Osteoblast (primary cell): Measurements from ENCODE around the gene ABHD4. TPM values are rescaled to one million over a fixed set of nuclear protein-coding genes. Genes with fewer than 3 reads are reported as not detected.

ENCODE experiments used
- DNase-seq: peaks from one replicate; pipeline ENCODE4 v3.0.0; 2011; ENCODE audit warnings: low spot score, mixed read lengths; ENCODE audit not compliant: insufficient read length; ENCODE audit errors: missing footprints
- H2AFZ ChIP-seq: 2 replicates; pipeline ENCODE4 v1.6.0; 2011; ENCODE audit warnings: mild to moderate bottlenecking, low read length
- H3K27ac ChIP-seq: 2 replicates; pipeline ENCODE4 v1.5.1; 2011; ENCODE audit warnings: mild to moderate bottlenecking, low read depth, low read length, moderate library complexity
- H3K27me3 ChIP-seq: 2 replicates; pipeline ENCODE4 v1.6.0; 2012; ENCODE audit warnings: mild to moderate bottlenecking, control low read depth, inconsistent platforms, low read length, moderate library complexity; ENCODE audit not compliant: insufficient read depth
- H3K36me3 ChIP-seq: 2 replicates; pipeline ENCODE4 v1.5.1; 2011; ENCODE audit warnings: mild to moderate bottlenecking, low read length, control low read depth, moderate library complexity; ENCODE audit not compliant: insufficient read depth
- H3K4me1 ChIP-seq: 2 replicates; pipeline ENCODE4 v1.5.1; 2011; ENCODE audit warnings: mild to moderate bottlenecking, low read length, control low read depth, moderate library complexity; ENCODE audit not compliant: insufficient read depth
- H3K4me2 ChIP-seq: 2 replicates; pipeline ENCODE4 v1.6.0; 2011; ENCODE audit warnings: mild to moderate bottlenecking, low read length; ENCODE audit not compliant: insufficient read depth
- H3K4me3 ChIP-seq: fragments of 200-600 bp; sonication (generic); 3 replicates; pipeline ENCODE4 v1.5.1; 2012; ENCODE audit warnings: mild to moderate bottlenecking, low read length, inconsistent platforms; ENCODE audit not compliant: insufficient read depth
- H3K79me2 ChIP-seq: 2 replicates; pipeline ENCODE4 v1.6.0; 2012; ENCODE audit warnings: mild to moderate bottlenecking, low read length, control low read depth, inconsistent platforms; ENCODE audit not compliant: insufficient read depth
- H3K9me3 ChIP-seq: 2 replicates; pipeline ENCODE4 v1.5.1; 2011; ENCODE audit warnings: low read depth, low read length, control low read depth
- H4K20me1 ChIP-seq: 2 replicates; pipeline ENCODE4 v1.6.0; 2012; ENCODE audit warnings: mild to moderate bottlenecking, low read length, control low read depth; ENCODE audit not compliant: insufficient read depth
- CTCF ChIP-seq: IDR thresholded peaks from 2 replicates; pipeline ENCODE4 v1.5.1; 2011; ENCODE audit warnings: mild to moderate bottlenecking, low read depth, low read length, moderate library complexity; ENCODE audit errors: extremely low read depth
- total RNA-seq: library from RNA; depleted of rRNA; stranded (reverse); fragments of >200 nt; gene quantifications from 2 replicates; pipeline ENCODE4 v1.2.3, GENCODE V29; 2012

ABHD4 gene
- total RNA-seq, 1 donor = 52.1 TPM

GRCh38 chr14:22601456-22601855 is 3.4 kb downstream of the ABHD4 start:
- H3K27me3 ChIP-seq = no peaks in the 10 kb centered on the region

GRCh38 chr14:22601996-22602395 is 3.9 kb downstream of the ABHD4 start:
- Histone ChIP-seq H3K27me3 (no peaks in the 10 kb centered on the region), H3K27ac (peak overlapping the region; percentile 80), H3K4me1 (peaks cover 51% of the 10 kb centered on the region), H4K20me1 (no peaks in the 10 kb centered on the region), H3K4me3 (no peak overlapping the region), H3K4me2 (no peak overlapping the region), H3K9me3 (no peaks in the 10 kb centered on the region), H2AFZ (no peak overlapping the region), H3K79me2 (peaks cover 26% of the 10 kb centered on the region), H3K36me3 (peaks cover 42% of the 10 kb centered on the region)
- TF ChIP-seq CTCF = no peak
- no peak for DNase-seq

More at GRCh38 chr14:22601456-22601855, 3.4 kb downstream of the ABHD4 start:
- H3K4me1 ChIP-seq = peaks cover 46% of the 10 kb centered on the region
- H3K27ac ChIP-seq = no peak overlapping the region
- H3K36me3 ChIP-seq = peaks cover 42% of the 10 kb centered on the region
- no peak overlapping the region for H2AFZ ChIP-seq
- no peak overlapping the region for H3K4me2 ChIP-seq
- H4K20me1 ChIP-seq = no peaks in the 10 kb centered on the region
- no peaks in the 10 kb centered on the region for H3K9me3 ChIP-seq
- H3K79me2 ChIP-seq = peaks cover 26% of the 10 kb centered on the region
- no peak for TF ChIP-seq CTCF
- DNase-seq = no peak
- H3K4me3 ChIP-seq = no peak overlapping the region

GRCh38 chr14:22602862-22603261 is 4.8 kb downstream of the ABHD4 start:
- peaks cover 50% of the 10 kb centered on the region for H3K4me1 ChIP-seq
- peaks cover 50% of the 10 kb centered on the region for H3K36me3 ChIP-seq
- H3K4me2 ChIP-seq = peak overlapping the region; percentile 2
- H3K9me3 ChIP-seq = no peaks in the 10 kb centered on the region
- no peaks in the 10 kb centered on the region for H3K27me3 ChIP-seq
- TF ChIP-seq CTCF = no peak
- no peak overlapping the region for H3K4me3 ChIP-seq
- H2AFZ ChIP-seq = no peak overlapping the region
- H4K20me1 ChIP-seq = no peaks in the 10 kb centered on the region
- DNase-seq = peak; percentile 90
- H3K27ac ChIP-seq = peak overlapping the region; percentile 80
- H3K79me2 ChIP-seq = peaks cover 26% of the 10 kb centered on the region

- Histone ChIP-seq H3K9me3 (no peaks in the 10 kb centered on the region), H3K27me3 (no peaks in the 10 kb centered on the region), H4K20me1 (no peaks in the 10 kb centered on the region), H3K27ac (peak overlapping the region; percentile 43), H3K4me2 (no peak overlapping the region), H3K4me3 (no peak overlapping the region), H3K36me3 (peaks cover 80% of the 10 kb centered on the region), H3K79me2 (no peaks in the 10 kb centered on the region), H3K4me1 (peaks cover 32% of the 10 kb centered on the region), H2AFZ (no peak overlapping the region)
- no peak for DNase-seq
- no peak for TF ChIP-seq CTCF
Measured at GRCh38 chr14:22606380-22606779, 8.3 kb downstream of the ABHD4 start.
